Measurements from ENCODE around the gene INTS1.

Gene INTS1

GRCh38 chr7:1486571-1486970, 17.6 kb downstream of the INTS1 start:
- DNase-seq (ENCODE audit: low read depth in 2 of 2) = no peak

- no peak for DNase-seq (ENCODE audit: low read depth in 2 of 2)
Observed at GRCh38 chr7:1485156-1485555, 19.0 kb downstream of the INTS1 start.

- no peak for DNase-seq (ENCODE audit: low read depth in 2 of 2)
Observed at GRCh38 chr7:1484569-1484968, 19.6 kb downstream of the INTS1 start.

- no peak for DNase-seq (ENCODE audit: low read depth in 2 of 2)
Observed at GRCh38 chr7:1483536-1484505, 20.4 kb downstream of the INTS1 start.

- DNase-seq (ENCODE audit: low read depth in 2 of 2) = no peak
Observed at GRCh38 chr7:1483079-1483478, 21.1 kb downstream of the INTS1 start.

- DNase-seq (ENCODE audit: low read depth in 2 of 2) = no peak
Observed at GRCh38 chr7:1481300-1481699, 22.9 kb downstream of the INTS1 start.

- no peak for DNase-seq (ENCODE audit: low read depth in 2 of 2)
Observed at GRCh38 chr7:1480670-1481069, 23.5 kb downstream of the INTS1 start.

GRCh38 chr7:1479287-1479686, 24.9 kb downstream of the INTS1 start:
- DNase-seq (ENCODE audit: low read depth in 2 of 2) = no peak

GRCh38 chr7:1478480-1478879, 25.7 kb downstream of the INTS1 start:
- DNase-seq (ENCODE audit: low read depth in 2 of 2) = no peak

GRCh38 chr7:1476859-1477258, 27.3 kb downstream of the INTS1 start:
- no peak for DNase-seq (ENCODE audit: low read depth in 2 of 2)

GRCh38 chr7:1475991-1476390, 28.2 kb downstream of the INTS1 start:
- no peak for DNase-seq (ENCODE audit: low read depth in 2 of 2)

GRCh38 chr7:1475393-1475792, 28.8 kb downstream of the INTS1 start:
- no peak for DNase-seq (ENCODE audit: low read depth in 2 of 2)

GRCh38 chr7:1474736-1475135, 29.5 kb downstream of the INTS1 start:
- DNase-seq (ENCODE audit: low read depth in 2 of 2) = no peak

- DNase-seq (ENCODE audit: low read depth in 2 of 2) = peak; percentile 68 to 69
Observed at GRCh38 chr7:1473864-1474512, 30.2 kb downstream of the INTS1 start.

GRCh38 chr7:1470901-1471300, 33.3 kb downstream of the INTS1 start:
- DNase-seq (ENCODE audit: low read depth in 2 of 2) = no peak

GRCh38 chr7:1468643-1469298, 35.4 kb downstream of the INTS1 start:
- DNase-seq (ENCODE audit: low read depth in 2 of 2) = no peak

- no peak for DNase-seq (ENCODE audit: low read depth in 2 of 2)
Observed at GRCh38 chr7:1468203-1468602, 36.0 kb downstream of the INTS1 start.

- no peak for DNase-seq (ENCODE audit: low read depth in 2 of 2)
Observed at GRCh38 chr7:1466524-1467271, 37.5 kb downstream of the INTS1 start.

GRCh38 chr7:1464694-1465093, 39.5 kb downstream of the INTS1 start:
- no peak for DNase-seq (ENCODE audit: low read depth in 2 of 2)

GRCh38 chr7:1463676-1464223, 40.4 kb downstream of the INTS1 start:
- no peak for DNase-seq (ENCODE audit: low read depth in 2 of 2)

GRCh38 chr7:1461646-1462375, 42.4 kb downstream of the INTS1 start:
- DNase-seq (ENCODE audit: low read depth in 2 of 2) = no peak
